Fibroblast of skin of right biceps (primary cell): ENCODE measurements around the gene CERS4.
A peak's percentile ranks its signal among the peaks of the same experiment; 100 is the strongest.
"Not testable (repeated sequence)": the region's sequence is repeated elsewhere in the genome, so short reads cannot be mapped to it uniquely, and the experiment has no call there.

Source experiments
- DNase-seq: peaks from one replicate; pipeline ENCODE4 v3.0.0-alpha.2; 2013

Gene CERS4

DNA sequence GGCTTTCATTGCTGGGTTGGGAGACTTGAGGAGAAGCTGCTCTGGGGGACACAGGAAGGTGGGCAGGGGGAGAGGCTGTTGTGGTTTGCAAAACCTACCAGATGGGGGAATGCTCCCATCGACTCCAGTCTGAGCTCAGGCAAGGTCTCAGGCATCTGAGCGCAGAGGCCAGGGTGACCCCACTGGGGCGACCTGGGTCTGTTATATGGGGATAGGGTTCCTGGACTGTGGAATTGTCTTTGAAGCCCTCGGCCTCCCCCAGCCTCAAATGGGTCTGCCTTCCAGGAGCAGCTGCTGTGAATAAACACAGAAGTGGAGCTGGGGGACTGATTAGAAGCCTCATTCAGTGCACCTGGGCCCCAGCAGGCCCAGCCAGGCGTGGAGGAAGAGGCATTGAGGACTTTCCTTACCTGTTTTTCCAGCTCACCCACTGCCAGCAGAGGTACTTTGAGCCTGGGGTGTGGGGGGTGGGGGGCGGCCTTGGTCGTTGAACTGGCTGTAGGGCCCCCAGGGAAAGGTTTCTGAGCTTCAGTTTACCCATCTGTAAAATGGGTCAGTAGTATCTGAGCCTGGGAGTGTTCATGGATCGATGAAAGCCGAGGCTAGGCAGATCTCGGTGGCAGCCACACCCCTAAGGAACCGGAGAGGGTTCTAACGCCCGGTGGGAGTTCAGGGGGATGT lies 1.4 kb downstream of the CERS4 start:
- DNase-seq, result no peak

- no peak for DNase-seq
These were observed 3.0 kb downstream of the CERS4 start for GRCh38 chr19:8212212-8212611.

DNA sequence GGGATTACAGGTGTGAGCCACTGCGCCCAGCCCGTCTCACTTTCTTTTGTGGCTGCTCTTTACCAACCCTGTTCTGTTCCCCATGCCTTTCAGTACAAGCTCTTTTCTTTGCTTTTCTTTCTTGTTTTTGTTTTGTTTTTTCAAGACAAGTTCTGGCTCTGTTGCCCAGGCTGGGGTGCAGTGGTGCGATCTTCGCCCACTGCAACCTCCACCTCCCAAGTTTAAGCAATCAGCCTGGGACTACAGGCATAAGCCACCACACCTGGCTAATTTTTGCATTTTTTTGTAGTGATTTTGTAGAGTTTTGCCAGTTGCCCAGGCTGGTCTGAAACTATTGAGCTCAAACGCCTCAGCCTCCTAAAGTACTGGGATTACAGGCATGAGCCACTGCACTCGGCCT lies 3.7 kb downstream of the CERS4 start:
- DNase-seq, result no peak

DNA sequence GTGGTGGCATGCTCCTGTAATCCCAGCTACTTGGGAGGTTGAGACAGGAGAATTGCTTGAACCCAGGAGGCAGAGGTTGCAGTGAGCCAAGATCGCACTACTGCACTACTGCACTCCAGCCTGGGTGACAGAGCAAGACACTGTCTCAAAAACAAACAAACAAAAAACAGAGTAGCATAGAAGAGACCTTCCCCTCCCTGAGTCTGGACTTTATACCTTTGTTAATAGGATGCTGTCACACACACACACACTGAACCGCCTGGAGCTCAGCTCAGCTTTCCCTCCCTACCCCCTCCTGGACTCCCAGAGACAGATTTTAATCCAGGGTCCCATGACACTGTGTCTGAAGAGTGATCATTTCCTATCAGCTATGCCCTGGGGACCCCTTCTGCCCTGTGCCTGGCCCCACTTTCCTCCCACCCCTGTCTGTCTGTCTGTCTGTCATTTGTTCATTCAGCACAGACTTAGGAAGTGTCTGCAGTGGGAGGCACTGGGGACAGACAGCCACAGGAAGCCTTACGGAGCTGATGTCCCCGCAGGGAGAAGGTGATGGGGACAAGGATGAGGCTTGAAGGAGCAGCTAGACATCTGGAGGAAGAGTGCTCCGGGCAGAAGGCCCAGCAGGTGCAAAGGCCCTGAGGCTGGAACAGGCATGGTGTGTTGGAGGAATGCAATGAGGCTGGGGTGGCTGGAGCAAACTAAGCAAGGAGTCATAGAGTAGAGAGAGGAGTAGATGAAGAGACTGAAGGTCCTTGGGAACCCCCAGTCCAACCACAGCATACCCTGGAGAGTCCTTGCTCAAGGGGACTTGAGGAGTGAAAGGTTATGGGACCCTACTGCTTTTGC lies 4.9 kb downstream of the CERS4 start:
- no peak for DNase-seq

GRCh38 chr19:8214802-8215201 lies 5.6 kb downstream of the CERS4 start:
- DNase-seq, result no peak

DNA sequence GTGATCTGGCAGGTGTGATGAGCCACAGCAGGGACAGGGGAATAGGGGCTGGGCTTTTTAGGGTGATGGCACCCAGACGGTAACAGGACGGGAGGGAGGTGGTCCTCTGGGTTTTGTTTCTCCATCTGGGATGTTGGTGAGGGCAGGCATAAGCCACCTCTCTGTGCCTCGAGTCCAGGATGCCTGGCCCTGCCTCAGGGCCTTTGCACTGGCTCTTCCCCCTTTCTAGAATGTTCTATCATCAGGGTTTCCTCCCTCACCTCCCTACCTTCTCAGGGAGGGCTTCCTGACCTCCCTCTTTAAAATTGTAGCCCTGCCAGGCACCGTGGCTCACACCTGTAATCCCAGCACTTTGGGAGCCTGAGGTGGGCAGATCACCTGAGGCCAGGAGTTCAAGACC lies 6.6 kb downstream of the CERS4 start:
- DNase-seq, result no peak

GRCh38 chr19:8216357-8216756 lies 7.2 kb downstream of the CERS4 start:
- DNase-seq, result no peak

GRCh38 chr19:8218127-8218526 lies 9.0 kb downstream of the CERS4 start:
- not testable (repeated sequence) for DNase-seq

DNA sequence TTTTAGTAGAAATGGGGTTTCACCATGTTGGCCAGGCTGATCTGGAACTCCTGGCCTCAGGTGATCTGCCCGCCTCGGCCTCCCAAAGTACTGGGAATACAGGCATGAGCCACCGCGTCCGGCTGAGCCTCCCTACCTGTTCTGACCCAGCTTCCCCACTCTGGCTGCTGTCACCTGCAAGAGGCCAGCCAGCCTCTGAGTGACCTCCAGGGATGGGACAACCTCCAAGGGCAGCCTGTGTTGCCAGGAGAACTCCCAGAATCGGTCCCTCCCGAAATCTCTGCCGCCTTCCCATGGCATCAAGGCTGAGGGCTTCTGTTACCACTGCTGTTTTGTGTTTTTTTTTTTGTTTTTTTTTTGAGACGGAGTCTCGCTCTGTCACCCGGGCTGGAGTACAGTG lies 11.3 kb downstream of the CERS4 start:
- DNase-seq, result no peak

DNA sequence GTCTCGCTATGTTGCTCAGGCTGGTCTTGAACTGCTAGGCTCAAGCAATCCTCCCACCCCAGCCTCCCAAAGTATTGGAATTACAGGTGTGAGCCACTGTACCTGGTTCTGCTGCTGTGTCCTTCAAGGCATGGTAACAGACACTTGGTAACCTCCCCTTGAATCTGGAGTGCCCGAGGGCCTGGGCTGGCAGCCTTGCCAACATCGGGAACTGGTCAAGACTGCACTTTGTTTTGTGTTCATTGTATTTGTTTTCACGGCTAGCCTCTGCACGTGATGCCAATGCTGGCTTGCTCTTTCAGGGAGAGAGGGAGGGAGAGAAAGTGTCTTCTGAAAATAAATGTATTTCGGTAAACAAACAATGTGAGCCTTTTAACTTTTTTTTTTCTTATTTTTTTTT lies 12.0 kb downstream of the CERS4 start:
- DNase-seq, result no peak

- not testable (repeated sequence) for DNase-seq
These were observed 14.3 kb downstream of the CERS4 start for GRCh38 chr19:8223442-8223841.

DNA sequence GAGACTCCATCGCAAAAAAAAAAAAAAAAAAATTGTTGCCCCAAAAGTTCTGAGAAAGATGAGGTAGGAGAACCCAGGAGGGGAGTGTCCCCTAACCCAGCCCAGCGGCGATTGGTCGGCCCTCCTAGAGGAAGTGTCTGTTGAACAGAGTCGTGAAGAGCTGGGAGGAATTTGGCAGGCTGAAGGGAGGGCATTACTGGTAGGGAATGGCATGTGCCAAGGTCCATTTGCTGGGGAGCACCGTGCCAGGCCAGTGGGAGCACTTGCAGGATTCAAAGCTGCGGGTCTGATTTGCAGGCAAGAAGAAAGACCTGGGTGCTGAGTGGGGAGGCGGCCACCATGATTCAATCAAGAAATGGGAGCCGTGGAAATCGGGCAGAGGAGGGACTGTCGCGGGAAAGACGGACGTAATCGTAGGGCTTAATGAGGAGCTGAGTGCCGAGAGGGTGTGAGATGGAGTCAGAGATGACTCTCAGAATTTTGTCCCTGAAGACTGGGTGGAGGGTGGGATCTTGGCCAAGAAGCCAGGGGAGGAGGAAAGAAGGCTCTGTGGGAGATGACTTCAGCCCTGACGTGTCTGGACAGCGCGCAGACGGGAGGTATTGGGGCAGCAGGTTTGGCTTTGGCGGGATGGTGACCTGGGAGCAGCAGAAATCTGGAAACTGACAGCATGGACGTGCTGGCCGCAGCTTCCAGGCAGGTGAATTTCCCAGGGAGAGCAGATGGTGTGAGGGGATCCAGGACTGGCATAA lies 15.4 kb downstream of the CERS4 start:
- DNase-seq, result peak; percentile 25

DNA sequence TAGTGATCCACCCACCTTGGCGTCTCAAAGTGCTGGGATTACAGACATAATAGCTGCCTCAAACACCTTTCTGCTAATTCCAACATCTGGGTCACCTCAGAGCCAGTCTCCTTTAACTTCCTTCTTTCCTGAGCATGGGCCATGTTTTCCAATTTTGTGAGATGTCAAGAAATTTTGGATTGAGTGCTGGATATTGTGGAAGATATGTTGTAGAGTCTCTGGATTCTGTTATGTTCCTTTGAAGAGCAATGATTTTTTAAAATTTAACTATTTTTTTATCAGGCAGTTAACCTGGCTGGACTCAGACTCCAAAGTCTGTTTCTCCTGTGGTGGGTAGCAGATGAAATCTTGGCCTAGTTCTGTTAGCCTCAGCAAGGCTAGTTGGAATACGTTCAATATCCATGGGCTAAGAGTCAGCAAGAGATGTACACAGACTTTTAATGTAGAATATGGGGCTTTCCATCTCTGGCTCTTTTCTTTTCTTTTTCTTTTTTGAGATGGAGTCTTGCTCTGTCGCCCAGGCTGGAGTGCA lies 22.0 kb downstream of the CERS4 start:
- DNase-seq, result no peak

DNA sequence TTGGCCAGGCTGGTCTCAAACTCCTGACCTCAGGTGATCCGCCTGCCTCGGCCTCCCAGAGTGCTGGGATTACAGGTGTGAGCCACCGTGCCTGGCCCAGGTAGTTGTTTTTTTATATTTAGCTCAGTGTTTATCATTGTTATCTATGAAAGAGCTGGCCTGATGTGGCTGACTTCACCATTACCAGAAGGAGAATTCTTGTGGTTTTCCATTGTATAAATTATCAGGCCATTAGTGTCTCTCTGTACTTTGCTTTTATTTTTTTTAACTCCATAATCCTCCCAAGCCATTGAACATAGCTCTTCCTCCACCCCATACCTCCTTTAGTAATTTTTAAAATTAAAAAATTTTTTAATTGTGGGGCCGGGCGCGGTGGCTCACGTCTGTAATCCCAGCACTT lies 24.2 kb downstream of the CERS4 start:
- DNase-seq, result no peak

DNA sequence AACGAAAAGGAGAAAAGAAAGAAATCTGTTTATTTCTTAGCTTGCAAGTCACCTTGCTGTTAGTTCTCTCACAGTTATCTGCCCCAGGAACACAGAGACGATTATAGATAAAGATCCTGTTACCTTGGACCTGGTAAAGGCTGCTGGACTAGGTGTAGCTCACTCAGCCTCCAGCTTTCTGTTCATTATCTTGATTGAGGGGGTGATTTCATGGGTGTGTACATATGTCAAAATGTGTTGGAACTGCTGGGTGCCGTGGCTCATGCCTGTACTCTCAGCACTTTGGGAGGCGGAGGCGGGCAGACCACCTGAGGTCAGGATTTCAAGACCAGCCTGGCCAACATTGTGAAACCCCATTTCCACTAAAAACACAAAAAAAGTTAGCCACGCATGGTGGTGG lies 27.9 kb downstream of the CERS4 start:
- DNase-seq, result no peak

DNA sequence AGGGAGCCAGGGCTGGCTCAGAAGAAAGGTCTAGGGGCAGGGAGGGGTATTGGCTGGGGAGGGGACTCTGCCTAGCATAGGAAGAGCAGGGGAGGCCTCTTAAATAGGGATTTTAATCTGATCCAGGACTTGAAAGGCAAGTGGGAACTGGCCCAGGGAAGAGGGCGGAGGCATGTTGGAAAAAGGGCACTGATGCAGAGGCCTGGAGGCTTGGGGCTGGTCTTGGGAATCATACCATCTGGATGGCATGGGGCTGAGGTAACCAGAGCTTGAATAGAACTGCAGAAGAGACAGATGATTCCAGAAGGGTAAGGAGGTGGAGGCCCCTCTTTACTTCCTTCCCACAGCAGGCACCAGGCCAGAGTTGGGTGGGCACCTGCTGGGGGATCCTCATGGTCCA lies 29.1 kb downstream of the CERS4 start:
- DNase-seq, result no peak

- DNase-seq, result no peak
These were observed 30.5 kb downstream of the CERS4 start for GRCh38 chr19:8239528-8240273.

DNA sequence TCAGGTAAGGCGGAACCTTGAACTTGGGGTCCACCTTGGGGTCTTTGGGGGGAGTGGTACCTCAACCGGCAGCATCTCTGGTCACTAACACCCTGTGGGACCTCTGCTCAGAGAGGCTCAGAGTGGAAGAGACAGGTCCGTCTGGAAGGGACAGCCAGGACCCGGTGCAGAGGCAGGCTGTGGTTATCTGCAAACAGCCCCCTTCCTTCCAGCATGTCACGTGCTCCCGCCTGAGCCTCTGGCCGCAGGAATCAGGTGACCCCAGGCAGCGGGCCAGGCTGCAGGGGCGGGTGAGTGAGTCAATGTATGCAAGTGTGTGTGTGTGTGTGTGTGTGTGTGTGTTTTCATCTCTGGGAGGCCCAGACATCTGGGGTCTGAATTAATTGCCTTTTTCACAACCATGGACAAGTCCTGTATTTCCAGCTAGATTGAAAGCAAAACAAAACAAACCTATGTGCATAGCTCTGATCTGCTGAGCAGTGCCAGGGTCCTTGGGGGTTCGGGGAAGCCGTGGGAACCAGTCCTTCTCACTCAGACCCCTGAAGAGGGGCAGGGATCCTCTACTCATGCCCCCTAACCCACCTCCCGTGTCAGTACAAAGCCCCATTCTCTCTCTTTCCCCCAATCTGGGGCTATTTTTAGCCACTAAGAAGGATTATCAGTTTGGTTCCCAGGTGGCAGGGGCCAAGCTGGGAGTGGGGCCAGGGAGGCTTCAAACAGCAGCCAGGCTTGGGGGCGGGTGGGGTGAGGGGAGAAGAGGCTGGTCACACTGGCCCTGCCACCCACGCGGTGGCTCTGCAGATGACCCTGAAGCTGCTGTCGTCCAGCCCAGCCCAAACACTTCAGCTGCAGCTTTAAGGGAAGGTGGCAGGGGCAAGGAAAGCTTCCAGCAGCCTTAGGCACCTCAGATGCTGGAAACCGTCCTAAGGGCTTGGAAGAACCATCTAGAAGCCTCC lies 31.4 kb downstream of the CERS4 start:
- peak; percentile 88 for DNase-seq

- DNase-seq, result no peak
These were observed 32.5 kb downstream of the CERS4 start for GRCh38 chr19:8241646-8242045.

GRCh38 chr19:8242211-8242821 lies 33.1 kb downstream of the CERS4 start:
- DNase-seq, result no peak

- no peak for DNase-seq
These were observed 34.0 kb downstream of the CERS4 start for GRCh38 chr19:8243146-8243545.
